ENCODE data around the gene LTB4R2.

LTB4R2 gene

GRCh38 chr14:24329736-24330135 is 19.8 kb downstream of the LTB4R2 start:
- no peaks in the 10 kb centered on the region for H3K36me3 ChIP-seq (ENCODE audit: control insufficient read depth in 2 of 2, insufficient read depth in 1 of 2, low read length in 2 of 2)
- TF ChIP-seq WT1 (tag by site-specific recombination; IDR thresholded peaks at IDR 0.05) (no peak), ZNF548 (tag by site-specific recombination; IDR thresholded peaks at IDR 0.05) (no peak), ZNF2 (tag by site-specific recombination; IDR thresholded peaks at IDR 0.05) (no peak), ZNF830 (tag by site-specific recombination; IDR thresholded peaks at IDR 0.05; ENCODE audit: low read depth) (no peak), ZNF555 (tag by site-specific recombination; conservative IDR thresholded peaks at IDR 0.05) (no peak), ZNF624 (tag by site-specific recombination; IDR thresholded peaks at IDR 0.05) (no peak), TSHZ1 (tag by site-specific recombination; IDR thresholded peaks at IDR 0.05; ENCODE audit: borderline replicate concordance) (no peak), ZNF626 (tag by site-specific recombination; IDR thresholded peaks at IDR 0.05) (no peak), ZNF132 (tag by site-specific recombination; IDR thresholded peaks at IDR 0.05; ENCODE audit: borderline replicate concordance) (no peak), ZNF112 (tag by site-specific recombination; IDR thresholded peaks at IDR 0.05) (no peak), ZNF184 (tag by site-specific recombination; IDR thresholded peaks at IDR 0.05) (no peak), ZNF169 (tag by site-specific recombination; IDR thresholded peaks at IDR 0.05) (no peak)
- TF ChIP-seq, protein P1, sequence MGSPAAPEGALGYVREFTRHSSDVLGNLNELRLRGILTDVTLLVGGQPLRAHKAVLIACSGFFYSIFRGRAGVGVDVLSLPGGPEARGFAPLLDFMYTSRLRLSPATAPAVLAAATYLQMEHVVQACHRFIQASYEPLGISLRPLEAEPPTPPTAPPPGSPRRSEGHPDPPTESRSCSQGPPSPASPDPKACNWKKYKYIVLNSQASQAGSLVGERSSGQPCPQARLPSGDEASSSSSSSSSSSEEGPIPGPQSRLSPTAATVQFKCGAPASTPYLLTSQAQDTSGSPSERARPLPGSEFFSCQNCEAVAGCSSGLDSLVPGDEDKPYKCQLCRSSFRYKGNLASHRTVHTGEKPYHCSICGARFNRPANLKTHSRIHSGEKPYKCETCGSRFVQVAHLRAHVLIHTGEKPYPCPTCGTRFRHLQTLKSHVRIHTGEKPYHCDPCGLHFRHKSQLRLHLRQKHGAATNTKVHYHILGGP (tag by site-specific recombination; IDR thresholded peaks at IDR 0.05) = no peak
- TF ChIP-seq, protein P2, sequence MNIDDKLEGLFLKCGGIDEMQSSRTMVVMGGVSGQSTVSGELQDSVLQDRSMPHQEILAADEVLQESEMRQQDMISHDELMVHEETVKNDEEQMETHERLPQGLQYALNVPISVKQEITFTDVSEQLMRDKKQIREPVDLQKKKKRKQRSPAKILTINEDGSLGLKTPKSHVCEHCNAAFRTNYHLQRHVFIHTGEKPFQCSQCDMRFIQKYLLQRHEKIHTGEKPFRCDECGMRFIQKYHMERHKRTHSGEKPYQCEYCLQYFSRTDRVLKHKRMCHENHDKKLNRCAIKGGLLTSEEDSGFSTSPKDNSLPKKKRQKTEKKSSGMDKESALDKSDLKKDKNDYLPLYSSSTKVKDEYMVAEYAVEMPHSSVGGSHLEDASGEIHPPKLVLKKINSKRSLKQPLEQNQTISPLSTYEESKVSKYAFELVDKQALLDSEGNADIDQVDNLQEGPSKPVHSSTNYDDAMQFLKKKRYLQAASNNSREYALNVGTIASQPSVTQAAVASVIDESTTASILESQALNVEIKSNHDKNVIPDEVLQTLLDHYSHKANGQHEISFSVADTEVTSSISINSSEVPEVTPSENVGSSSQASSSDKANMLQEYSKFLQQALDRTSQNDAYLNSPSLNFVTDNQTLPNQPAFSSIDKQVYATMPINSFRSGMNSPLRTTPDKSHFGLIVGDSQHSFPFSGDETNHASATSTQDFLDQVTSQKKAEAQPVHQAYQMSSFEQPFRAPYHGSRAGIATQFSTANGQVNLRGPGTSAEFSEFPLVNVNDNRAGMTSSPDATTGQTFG (tag by site-specific recombination; IDR thresholded peaks at IDR 0.05; ENCODE audit: borderline replicate concordance) = no peak
- ChIA-PET CTCF (interaction anchor here (1.4 to 16.9 kb wide), 3 partner anchors 22 to 102 kb away, joined by 4 to 468 read pairs (median 5); partner anchors contain the start of genes CBLN3 and KHNYN), POLR2A (no interaction called here)
- no peaks in the 10 kb centered on the region for H3K9me3 ChIP-seq (ENCODE audit: control insufficient read depth, insufficient read depth, low read depth, low read length)
- peaks cover 4% of the 10 kb centered on the region; the same call in 1 of the 2 replicates for H3K4me1 ChIP-seq (ENCODE audit: control insufficient read depth, insufficient read depth, low read length)
- no peak overlapping the region for H3K27ac ChIP-seq (ENCODE audit: extremely low read depth, low read depth, low read length)
- no peak overlapping the region for H3K4me3 ChIP-seq (ENCODE audit: low read depth, low read length)

DNA sequence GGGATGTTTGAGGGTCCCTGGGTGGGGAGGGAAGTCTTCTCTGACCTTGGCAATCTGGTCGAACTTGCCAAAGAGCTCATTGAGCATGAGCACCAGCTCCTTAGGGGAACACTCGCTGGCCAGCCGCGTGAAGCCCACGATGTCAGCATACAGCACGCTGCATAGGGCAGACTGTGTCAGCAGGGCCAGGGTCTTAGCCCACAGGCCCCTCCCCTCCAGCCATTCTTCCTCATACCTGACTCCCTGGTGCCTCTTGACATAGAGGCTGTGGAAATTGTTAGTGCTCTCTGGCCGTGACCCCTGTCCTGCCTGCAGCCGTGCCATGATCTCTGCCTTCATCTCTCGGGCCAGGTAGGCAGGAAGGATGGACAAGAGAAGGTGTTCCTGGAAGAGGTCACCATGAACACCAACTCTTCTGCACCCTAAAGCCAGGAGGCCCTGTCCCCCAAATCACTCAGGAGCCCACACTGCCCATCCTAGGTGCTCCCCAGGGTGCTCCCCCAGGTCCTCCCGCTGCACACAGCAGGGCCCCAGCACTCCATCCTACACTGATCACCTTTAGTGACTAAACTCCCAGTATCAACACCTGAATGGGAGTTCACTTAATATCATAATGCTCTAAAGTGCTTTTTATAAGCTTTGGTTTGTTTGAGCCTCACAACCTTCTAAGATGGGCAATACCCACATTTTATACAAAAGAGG is 21.2 kb downstream of the LTB4R2 start:
- CTCF ChIA-PET = interaction anchor here (0.5 to 16.9 kb wide), 6 partner anchors 13 to 317 kb away, joined by 3 to 468 read pairs (median 3); partner anchors contain the start of genes CBLN3 and KHNYN
- no peak overlapping the region for H3K27ac ChIP-seq (ENCODE audit: extremely low read depth, low read depth, low read length)
- no peak overlapping the region for H3K4me3 ChIP-seq (ENCODE audit: low read depth, low read length)
- POLR2A ChIA-PET = no interaction called here
- peaks cover 4% of the 10 kb centered on the region; the same call in 1 of the 2 replicates for H3K4me1 ChIP-seq (ENCODE audit: control insufficient read depth, insufficient read depth, low read length)
- H3K36me3 ChIP-seq (ENCODE audit: control insufficient read depth in 2 of 2, insufficient read depth in 1 of 2, low read length in 2 of 2) = no peaks in the 10 kb centered on the region
- H3K9me3 ChIP-seq (ENCODE audit: control insufficient read depth, insufficient read depth, low read depth, low read length) = no peaks in the 10 kb centered on the region
- TF ChIP-seq KLF7 (tag by site-specific recombination; IDR thresholded peaks at IDR 0.05; ENCODE audit: borderline replicate concordance) = no peak
- no peak for TF ChIP-seq REST (tag by site-specific recombination; IDR thresholded peaks at IDR 0.05)
- TF ChIP-seq ZNF324 (tag by site-specific recombination; IDR thresholded peaks at IDR 0.05) = no peak
- TF ChIP-seq ZNF701 (tag by site-specific recombination; IDR thresholded peaks at IDR 0.05) = no peak
- TF ChIP-seq SCRT1 (tag by site-specific recombination; IDR thresholded peaks at IDR 0.05; ENCODE audit: borderline replicate concordance) = no peak
- TF ChIP-seq ZNF24 (tag by site-specific recombination; IDR thresholded peaks at IDR 0.05) = no peak
- TF ChIP-seq GFI1B (tag by site-specific recombination; IDR thresholded peaks at IDR 0.05) = no peak
- no peak for TF ChIP-seq SP2 (tag by site-specific recombination; IDR thresholded peaks at IDR 0.05)
- TF ChIP-seq ZNF48 (tag by site-specific recombination; IDR thresholded peaks at IDR 0.05) = no peak
- TF ChIP-seq SP7 (tag by site-specific recombination; IDR thresholded peaks at IDR 0.05) = no peak
